ENCODE results near the gene PRKAG2.

The PRKAG2 gene

GRCh38 chr7:151900591-151900985 lies 23.7 kb upstream of the PRKAG2 start:
- no peak for FAIRE-seq

- no peak for FAIRE-seq
Observed at GRCh38 chr7:151899513-151900360, 22.8 kb upstream of the PRKAG2 start.

GRCh38 chr7:151897951-151898686 lies 21.2 kb upstream of the PRKAG2 start:
- FAIRE-seq = no peak

GRCh38 chr7:151897161-151897731 lies 20.3 kb upstream of the PRKAG2 start:
- FAIRE-seq = no peak

- FAIRE-seq = no peak
Observed at GRCh38 chr7:151896486-151896885, 19.6 kb upstream of the PRKAG2 start.

GRCh38 chr7:151896086-151896485 lies 19.2 kb upstream of the PRKAG2 start:
- FAIRE-seq = no peak

- no peak for FAIRE-seq
Observed at GRCh38 chr7:151895631-151896031, 18.7 kb upstream of the PRKAG2 start.

GRCh38 chr7:151895008-151895630 lies 18.2 kb upstream of the PRKAG2 start:
- FAIRE-seq = no peak

GRCh38 chr7:151894111-151895007 lies 17.4 kb upstream of the PRKAG2 start:
- no peak for FAIRE-seq

- no peak for FAIRE-seq
Observed at GRCh38 chr7:151893405-151893923, 16.5 kb upstream of the PRKAG2 start.

GRCh38 chr7:151891753-151892152 lies 14.8 kb upstream of the PRKAG2 start:
- no peak for FAIRE-seq

GRCh38 chr7:151891182-151891581 lies 14.3 kb upstream of the PRKAG2 start:
- no peak for FAIRE-seq

GRCh38 chr7:151890355-151891004 lies 13.6 kb upstream of the PRKAG2 start:
- FAIRE-seq = no peak

GRCh38 chr7:151889406-151890354 lies 12.8 kb upstream of the PRKAG2 start:
- FAIRE-seq = no peak

- no peak for FAIRE-seq
Observed at GRCh38 chr7:151888079-151889067, 11.5 kb upstream of the PRKAG2 start.

GRCh38 chr7:151886783-151887182 lies 9.9 kb upstream of the PRKAG2 start:
- FAIRE-seq = no peak

GRCh38 chr7:151885202-151885580 lies 8.3 kb upstream of the PRKAG2 start:
- FAIRE-seq = no peak

- no peak for FAIRE-seq
Observed at GRCh38 chr7:151884312-151885201, 7.6 kb upstream of the PRKAG2 start.
